Endothelial cell of umbilical vein (primary cell): Measurements from ENCODE around the gene STK38L. TPM values are rescaled to one million over a fixed set of nuclear protein-coding genes. Genes with fewer than 3 reads are reported as not detected.
A peak's percentile ranks its signal among the peaks of the same experiment; 100 is the strongest.

Experiments
- BruUV-seq: library from RNA; stranded (reverse); fragments of 400-500 nt; replicated peaks from 2 replicates; lab custom pipeline; 2021; lab: Mats Ljungman, UMichigan
- CTCF ChIA-PET: fragments of 300-600, 350-600 bp; sonication (Branson Sonifier 250); formaldehyde crosslinking; loops from one replicate; lab custom pipeline; 2021; ENCODE audit warnings: antibody characterized with exemption, inconsistent platforms; lab: Charles Lee
- POLR2A ChIA-PET: fragments of 300-600, 350-600 bp; sonication (Branson Sonifier 250); formaldehyde crosslinking; loops from one replicate; lab custom pipeline; 2021; ENCODE audit warnings: antibody characterized with exemption, inconsistent platforms; lab: Charles Lee
- DNase-seq: peaks from one replicate; pipeline ENCODE4 v3.0.0-alpha.2; 2011; ENCODE audit warnings: low read depth, low spot score
- FAIRE-seq: peaks from 2 replicates; lab custom pipeline; 2011; peaks lifted over from hg19 to GRCh38; lab: Jason Lieb, UNC
- H2AFZ ChIP-seq: 2 replicates; pipeline ENCODE4 v1.6.0; 2012; ENCODE audit warnings: low read depth, low read length, control low read depth, inconsistent platforms
- H3K27ac ChIP-seq: 2 replicates; pipeline ENCODE4 v1.5.1; 2011; ENCODE audit warnings: low read depth, mild to moderate bottlenecking, control low read depth, low read length, moderate library complexity; ENCODE audit not compliant: insufficient read depth
- H3K27me3 ChIP-seq, 2 experiments: 2 replicates each; pipeline versions ENCODE4 v1.6.0 to v1.6.1; 2011; ENCODE audit warnings: low read length in 2 of 2, mixed read lengths in 1 of 2; ENCODE audit not compliant: control insufficient read depth in 2 of 2, insufficient read depth in 2 of 2
- H3K36me3 ChIP-seq, 2 experiments: 2 replicates in 1 of 2; 3 replicates in 1 of 2; pipeline ENCODE4 v1.5.1; 2011; ENCODE audit warnings: low read length in 2 of 2, mild to moderate bottlenecking in 1 of 2, moderate library complexity in 1 of 2; ENCODE audit not compliant: control insufficient read depth in 2 of 2, insufficient read depth in 2 of 2; ENCODE audit errors: extremely low read depth in 1 of 2
- H3K4me1 ChIP-seq: 3 replicates; pipeline ENCODE4 v1.5.1; 2011; ENCODE audit warnings: mild to moderate bottlenecking, low read length; ENCODE audit not compliant: control insufficient read depth, insufficient read depth; ENCODE audit errors: extremely low read depth
- H3K4me2 ChIP-seq: 2 replicates; pipeline ENCODE4 v1.6.1; 2011; ENCODE audit warnings: low read length, control low read depth, mixed read lengths; ENCODE audit not compliant: insufficient read depth
- H3K4me3 ChIP-seq, 3 experiments: fragments of 200-600 bp in 1 of 3; sonication (generic), shearing (Covaris generic) in 1 of 3; replicated peaks in 1 of 3; 2 replicates each; pipeline ENCODE4 v1.5.1; 2011 to 2016; ENCODE audit warnings: control low read depth in 3 of 3, low read length in 3 of 3, mild to moderate bottlenecking in 2 of 3, inconsistent platforms in 1 of 3, low read depth in 1 of 3, moderate library complexity in 1 of 3; ENCODE audit not compliant: insufficient read depth in 1 of 3
- H3K79me2 ChIP-seq: 2 replicates; pipeline ENCODE4 v1.6.0; 2012; ENCODE audit warnings: low read length, inconsistent platforms; ENCODE audit not compliant: control insufficient read depth, insufficient read depth
- H3K9ac ChIP-seq: replicated peaks from 2 replicates; pipeline ENCODE3; 2011; ENCODE audit warnings: low read length, control low read depth; ENCODE audit not compliant: insufficient read depth; ENCODE audit errors: extremely low read depth
- H3K9me1 ChIP-seq: replicated peaks from 3 replicates; pipeline ENCODE4 v1.6.0; 2011; ENCODE audit warnings: mild to moderate bottlenecking, low read length; ENCODE audit not compliant: control insufficient read depth, insufficient read depth; ENCODE audit errors: extremely low read depth
- H3K9me3 ChIP-seq: replicated peaks from 2 replicates; pipeline ENCODE4 v1.5.1; 2012; ENCODE audit warnings: low read length, inconsistent platforms; ENCODE audit not compliant: control insufficient read depth, insufficient read depth
- H4K20me1 ChIP-seq: replicated peaks from 2 replicates; pipeline ENCODE3; 2011; ENCODE audit warnings: mild to moderate bottlenecking, low read length; ENCODE audit not compliant: control insufficient read depth, insufficient read depth; ENCODE audit errors: extremely low read depth
- CTCF ChIP-seq, 2 donors: IDR thresholded peaks; 1 replicate in 1 of 2; 2 replicates in 1 of 2; pipeline ENCODE4 v1.5.1; 2011; ENCODE audit warnings: low read length in 2 of 2, mild to moderate bottlenecking in 2 of 2, moderate library complexity in 2 of 2, control low read depth in 1 of 2, inconsistent platforms in 1 of 2, low read depth in 1 of 2; ENCODE audit not compliant: insufficient read depth in 1 of 2; ENCODE audit errors: extremely low read depth in 1 of 2
- EZH2 ChIP-seq: IDR thresholded peaks from 2 replicates; pipeline ENCODE4 v1.6.1; 2012; ENCODE audit warnings: borderline replicate concordance, low read depth, mild to moderate bottlenecking, moderate library complexity, low read length, inconsistent platforms; ENCODE audit not compliant: severe bottlenecking
- FOS ChIP-seq: IDR thresholded peaks from 2 replicates; pipeline ENCODE4 v1.6.1; 2011; ENCODE audit warnings: mild to moderate bottlenecking, low read length, moderate library complexity, borderline replicate concordance; ENCODE audit not compliant: insufficient read depth
- GATA2 ChIP-seq: IDR thresholded peaks from 2 replicates; pipeline ENCODE4 v1.7.0; 2011; ENCODE audit warnings: low read depth, mild to moderate bottlenecking, moderate library complexity, mixed read lengths, low read length; ENCODE audit not compliant: insufficient read length, insufficient read depth
- JUN ChIP-seq: IDR thresholded peaks from 2 replicates; pipeline ENCODE4 v1.6.1; 2011; ENCODE audit warnings: borderline replicate concordance, low read depth; ENCODE audit not compliant: insufficient read length, insufficient read depth
- MAX ChIP-seq: IDR thresholded peaks from 2 replicates; pipeline ENCODE4 v1.6.1; 2011; ENCODE audit not compliant: insufficient read depth, insufficient read length
- MYC ChIP-seq: IDR thresholded peaks from one replicate; pipeline ENCODE4 v1.6.1; 2011; ENCODE audit warnings: mild to moderate bottlenecking, low read depth, low read length
- POLR2A ChIP-seq: IDR thresholded peaks from 2 replicates; pipeline ENCODE4 v1.6.1; 2012; ENCODE audit warnings: low read depth, mild to moderate bottlenecking, control low read depth, low read length
- POLR2AphosphoS5 ChIP-seq: IDR thresholded peaks from 2 replicates; pipeline ENCODE4 v1.6.1; 2012; ENCODE audit warnings: low read depth, mild to moderate bottlenecking, control low read depth, low read length, moderate library complexity; ENCODE audit not compliant: insufficient read depth
- dilution Hi-C: fragments of 300-500 bp; cut with MboI; formaldehyde crosslinking; loops from one replicate; pipeline ENCODE4 v1.15.0; 2019; ENCODE audit warnings: low sequenced_read_pairs; ENCODE audit not compliant: extremely low pct_ligation_motif_present
- intact Hi-C: fragments of 100-400 bp; cut with micrococcal nuclease; formaldehyde crosslinking; loops from one replicate; pipeline ENCODE4 v1.10.0; 2022
- polyA plus RNA-seq, 4 experiments: library from polyadenylated mRNA; depleted of rRNA in 3 of 4; stranded (reverse) in 3 of 4; unstranded in 1 of 4; fragments of >200 nt; gene quantifications; 2 replicates each; pipeline versions ENCODE4 v1.2.1 to v1.2.3, GENCODE V29; 2011 to 2012; ENCODE audit warnings: missing spikeins in 1 of 4
- total RNA-seq: library from RNA; stranded (reverse); gene quantifications from 2 replicates; pipeline ENCODE4 v1.2.3, GENCODE V29; 2021

Gene STK38L
- total and polyA plus RNA-seq, 2 donors (not counting 3 experiments of a cell fraction or from before 2014, with no cell fraction given): 14.7 to 58.4 TPM

- H3K4me3 ChIP-seq: no peak overlapping the region
- CTCF ChIA-PET: interaction anchor here (1.5 kb wide), 1 partner anchor 9 kb away, joined by 4 read pairs; no protein-coding TSS in a partner anchor
Observed at GRCh38 chr12:27342536-27342935, 98.5 kb downstream of the STK38L start.

More at GRCh38 chr12:27342536-27342935, 98.5 kb downstream of the STK38L start:
- no peaks in the 10 kb centered on the region for H3K9me3 ChIP-seq
- no peak overlapping the region for H2AFZ ChIP-seq
- H3K4me2 ChIP-seq: no peak overlapping the region
- no peak overlapping the region for H3K9ac ChIP-seq
- peak overlapping the region; percentile 18 for H3K27ac ChIP-seq
- H4K20me1 ChIP-seq: no peaks in the 10 kb centered on the region
- intact Hi-C loops (loop anchor here (2.0 kb wide), 1 partner anchor 24 kb away; no protein-coding TSS in a partner anchor), dilution Hi-C loops (no loop called here)
- FAIRE-seq (no peak), DNase-seq (no peak)
- POLR2A ChIA-PET: no interaction called here
- no peaks in the 10 kb centered on the region for H3K36me3 ChIP-seq
- H3K9me1 ChIP-seq: no peaks in the 10 kb centered on the region
- peaks cover 81% of the 10 kb centered on the region for H3K79me2 ChIP-seq
- TF ChIP-seq MYC: no peak
- no peak for TF ChIP-seq POLR2AphosphoS5
- no peak for TF ChIP-seq POLR2A
- no peak for TF ChIP-seq FOS
- no peak for TF ChIP-seq JUN
- no peak for TF ChIP-seq GATA2
- no peak for TF ChIP-seq CTCF (IDR thresholded peaks at IDR 0.05; ENCODE audit: extremely low read depth in 1 of 2, insufficient read depth in 1 of 2, low read depth in 1 of 2, low read length in 2 of 2)
- no peak for TF ChIP-seq MAX
- TF ChIP-seq EZH2: no peak
- H3K27me3 ChIP-seq: no peaks in the 10 kb centered on the region
- no TSS peak for BruUV-seq
- H3K4me1 ChIP-seq: peaks cover 23% of the 10 kb centered on the region
